ENCODE measurements around the gene EFNB3. TPM values are rescaled to one million over a fixed set of nuclear protein-coding genes. Genes with fewer than 3 reads are reported as not detected.

Gene EFNB3
- total RNA-seq, 1 experiment from 2014 or later: 5.6 TPM

- DNase-seq (ENCODE audit: low spot score): no peak
Observed at GRCh38 chr17:7700510-7700909, 4.5 kb upstream of the EFNB3 start.

- DNase-seq (ENCODE audit: low spot score): no peak
Observed at GRCh38 chr17:7701681-7702080, 3.3 kb upstream of the EFNB3 start.

- DNase-seq (ENCODE audit: low spot score): no peak
Observed at GRCh38 chr17:7702776-7703175, 2.2 kb upstream of the EFNB3 start.

GRCh38 chr17:7703584-7704479 is 1.2 kb upstream of the EFNB3 start:
- no peak for DNase-seq (ENCODE audit: low spot score)

- no peak for DNase-seq (ENCODE audit: low spot score)
Observed at GRCh38 chr17:7705269-7706255, 560 bp downstream of the EFNB3 start.

- no peak for DNase-seq (ENCODE audit: low spot score)
Observed at GRCh38 chr17:7706631-7707354, 1.8 kb downstream of the EFNB3 start.

- no peak for DNase-seq (ENCODE audit: low spot score)
Observed at GRCh38 chr17:7707446-7707845, 2.4 kb downstream of the EFNB3 start.

GRCh38 chr17:7707858-7708750 is 3.1 kb downstream of the EFNB3 start:
- DNase-seq (ENCODE audit: low spot score): no peak

- no peak for DNase-seq (ENCODE audit: low spot score)
Observed at GRCh38 chr17:7709031-7709430, 4.0 kb downstream of the EFNB3 start.

- no peak for DNase-seq (ENCODE audit: low spot score)
Observed at GRCh38 chr17:7710301-7710700, 5.3 kb downstream of the EFNB3 start.

GRCh38 chr17:7711051-7711755 is 6.2 kb downstream of the EFNB3 start:
- no peak for DNase-seq (ENCODE audit: low spot score)

GRCh38 chr17:7712111-7712771 is 7.2 kb downstream of the EFNB3 start:
- DNase-seq (ENCODE audit: low spot score): no peak

- no peak for DNase-seq (ENCODE audit: low spot score)
Observed at GRCh38 chr17:7713782-7714181, 8.8 kb downstream of the EFNB3 start.

- no peak for DNase-seq (ENCODE audit: low spot score)
Observed at GRCh38 chr17:7714721-7715594, 10.0 kb downstream of the EFNB3 start.

- no peak for DNase-seq (ENCODE audit: low spot score)
Observed at GRCh38 chr17:7715936-7716886, 11.2 kb downstream of the EFNB3 start.

- DNase-seq (ENCODE audit: low spot score): peak; percentile 82
Observed at GRCh38 chr17:7716901-7717755, 12.1 kb downstream of the EFNB3 start, which contains the start of gene DNAH2. TSS of gene DNAH2 (plus strand) at chr17:7717744. CDS start at chr17:7719735, 1,991 bp downstream.
